HG03025 (cell line): Measurements from ENCODE around the gene CA5A.
"Not testable (repeated sequence)": the region's sequence is repeated elsewhere in the genome, so short reads cannot be mapped to it uniquely, and the experiment has no call there.

Experiments
- ATAC-seq: cut with Tn5 transposase; IDR thresholded peaks from one replicate; pipeline ENCODE4 v1.9.1; 2021; ENCODE audit warnings: mild to moderate bottlenecking, moderate library complexity; ENCODE audit not compliant: unreplicated experiment, low FRiP score

CA5A gene

DNA sequence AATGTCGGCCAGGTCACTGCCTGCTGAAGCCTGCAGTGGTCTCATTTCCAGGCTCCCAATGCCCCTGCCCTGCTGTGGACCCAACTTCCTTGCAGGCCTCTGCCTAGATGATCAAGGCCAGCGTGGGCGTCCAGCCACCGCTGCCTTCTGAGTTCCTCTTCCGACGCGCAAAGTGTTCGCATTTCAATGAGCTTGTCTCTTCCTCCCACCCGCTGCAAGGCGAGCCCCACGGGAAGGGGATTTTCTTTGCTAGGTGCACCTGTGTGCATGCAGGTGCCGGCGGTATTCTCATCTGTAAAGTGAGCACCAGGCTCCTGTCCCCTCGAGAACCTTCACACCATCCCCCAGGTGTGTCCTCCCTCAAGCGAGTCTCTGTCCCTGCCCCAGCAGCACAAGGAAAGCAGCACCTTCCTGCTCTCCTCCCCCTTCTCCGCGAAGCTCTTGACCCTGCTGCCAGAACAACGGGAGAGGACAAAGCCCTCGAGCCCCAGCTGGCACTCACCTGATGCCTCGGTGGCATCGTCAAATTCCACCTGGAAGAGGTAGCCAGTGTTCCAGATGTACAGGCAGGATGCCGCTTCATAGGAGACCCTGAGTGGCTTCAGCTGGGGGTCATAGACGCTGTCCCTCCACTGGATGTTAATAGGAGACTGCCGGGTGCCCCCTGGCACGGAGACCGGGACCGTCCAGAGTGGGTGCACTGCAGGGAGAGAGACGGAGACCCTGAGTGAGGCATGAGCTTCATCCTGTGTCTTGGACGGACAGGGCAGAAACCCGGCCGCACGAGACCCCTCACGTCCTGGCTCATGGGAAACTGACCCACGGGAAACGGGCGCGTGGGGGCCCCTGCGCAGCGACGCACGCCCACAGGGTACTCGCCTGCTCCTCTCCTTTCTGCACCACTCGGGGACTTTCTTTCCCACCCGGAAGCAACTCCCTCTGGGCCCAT lies 9.8 kb downstream of the CA5A start:
- no peak for ATAC-seq

DNA sequence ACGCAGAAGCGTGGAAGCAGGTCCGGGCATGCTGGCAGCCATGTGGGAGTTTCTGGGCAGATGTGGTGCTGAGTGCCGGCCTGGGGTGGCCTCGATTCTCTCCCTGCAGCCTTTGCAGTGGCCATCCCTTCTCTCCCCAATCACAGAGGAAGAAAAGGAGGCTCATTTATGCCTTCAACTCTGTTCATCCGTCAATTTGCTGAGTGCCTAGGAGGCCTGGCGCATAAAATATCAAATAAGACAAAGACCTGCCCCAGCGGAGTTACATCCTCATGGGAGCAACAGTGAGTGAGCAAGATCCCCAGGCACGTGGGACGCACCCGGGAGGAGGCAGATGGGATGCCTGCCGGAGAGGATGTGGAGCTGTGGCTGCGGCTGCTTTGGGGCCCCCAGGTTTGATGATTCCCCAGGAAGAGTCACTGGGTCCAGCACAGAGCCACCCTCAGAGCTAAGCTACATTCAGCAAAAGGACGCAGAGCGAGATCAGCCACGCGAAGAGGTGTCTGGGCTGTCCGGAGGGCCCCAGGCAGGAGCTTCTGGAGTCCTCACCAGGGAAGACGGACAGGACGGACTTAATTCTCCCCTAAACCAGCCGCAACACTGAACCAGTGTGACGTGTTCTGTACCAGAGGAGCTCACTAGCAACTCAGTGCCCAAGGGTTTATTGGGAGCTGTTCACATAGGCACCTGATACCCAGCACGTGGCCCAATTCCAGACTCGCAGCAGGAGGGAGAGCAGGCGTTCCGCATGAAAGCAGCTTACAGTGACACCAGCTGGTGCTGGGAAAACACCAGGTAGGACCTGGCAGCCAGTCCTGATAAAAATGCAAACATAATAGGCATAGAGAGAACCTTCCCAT lies 11.3 kb downstream of the CA5A start:
- ATAC-seq, result no peak

DNA sequence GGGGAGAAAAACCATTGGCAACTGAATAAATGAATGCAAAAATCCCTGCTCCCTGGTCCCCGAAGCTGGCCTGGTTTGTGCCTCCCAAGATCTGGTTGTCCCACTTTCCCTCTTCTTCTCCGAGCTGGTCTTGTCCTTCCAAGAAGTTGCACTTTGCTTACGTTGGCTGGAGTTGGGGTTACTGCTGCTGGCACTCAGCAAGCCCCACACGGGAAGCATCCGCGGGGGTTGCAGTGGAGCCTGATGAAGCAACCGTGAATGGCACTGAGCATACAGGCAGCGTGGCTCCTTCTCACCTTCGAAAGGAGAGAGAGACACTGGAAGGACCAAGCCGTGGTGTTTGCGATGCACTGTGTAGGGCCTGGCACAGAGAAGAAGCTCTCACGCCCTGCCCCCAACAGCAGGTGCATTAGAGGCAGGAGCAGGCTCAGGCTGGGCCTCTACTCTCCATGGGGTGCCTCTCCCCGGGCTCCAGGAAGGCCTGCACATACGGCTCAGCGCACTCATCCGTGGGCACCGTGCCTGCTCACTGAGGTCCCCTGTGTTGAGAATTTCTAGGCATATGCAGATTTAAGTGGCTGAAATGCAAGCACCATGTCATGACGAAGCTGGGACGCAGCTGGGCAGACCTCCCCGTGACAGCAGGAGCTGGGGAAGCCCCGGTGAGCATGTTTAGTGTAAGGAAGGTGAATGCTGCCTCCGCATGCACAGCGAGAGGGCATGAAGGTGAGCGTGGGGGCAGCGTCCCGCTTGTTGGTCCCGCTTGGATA lies 12.1 kb downstream of the CA5A start:
- ATAC-seq, result peak; percentile 56

DNA sequence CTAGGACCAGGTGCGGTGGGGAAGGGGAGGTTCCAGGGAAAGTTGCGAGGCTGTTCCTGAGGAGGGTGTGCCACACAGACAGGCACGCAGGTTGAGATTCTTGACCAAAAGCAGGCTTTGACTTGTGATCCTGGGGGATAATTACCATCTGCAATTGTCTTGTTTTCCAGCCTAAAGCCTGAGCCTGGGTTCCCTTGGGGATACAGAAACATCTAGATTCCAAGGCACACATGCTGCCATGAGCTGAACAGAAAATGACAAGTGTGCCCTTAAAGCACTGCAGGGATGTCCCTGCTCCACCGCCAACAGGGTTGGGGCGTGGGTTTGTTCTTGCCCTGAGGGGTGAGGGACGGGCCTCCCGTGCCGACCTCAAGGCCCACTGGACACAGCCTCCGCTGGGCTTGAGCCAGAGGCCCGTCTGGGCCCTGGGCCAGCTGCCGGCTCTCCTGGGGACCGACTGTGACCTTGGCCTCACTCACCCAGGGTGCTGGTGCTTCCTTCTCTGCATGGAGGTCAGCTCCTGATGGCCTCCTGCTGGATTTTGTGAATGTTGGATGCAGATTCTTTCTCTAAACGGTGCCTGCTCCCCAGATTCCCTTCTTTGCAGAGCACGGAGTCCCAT lies 14.0 kb downstream of the CA5A start:
- ATAC-seq, result no peak

DNA sequence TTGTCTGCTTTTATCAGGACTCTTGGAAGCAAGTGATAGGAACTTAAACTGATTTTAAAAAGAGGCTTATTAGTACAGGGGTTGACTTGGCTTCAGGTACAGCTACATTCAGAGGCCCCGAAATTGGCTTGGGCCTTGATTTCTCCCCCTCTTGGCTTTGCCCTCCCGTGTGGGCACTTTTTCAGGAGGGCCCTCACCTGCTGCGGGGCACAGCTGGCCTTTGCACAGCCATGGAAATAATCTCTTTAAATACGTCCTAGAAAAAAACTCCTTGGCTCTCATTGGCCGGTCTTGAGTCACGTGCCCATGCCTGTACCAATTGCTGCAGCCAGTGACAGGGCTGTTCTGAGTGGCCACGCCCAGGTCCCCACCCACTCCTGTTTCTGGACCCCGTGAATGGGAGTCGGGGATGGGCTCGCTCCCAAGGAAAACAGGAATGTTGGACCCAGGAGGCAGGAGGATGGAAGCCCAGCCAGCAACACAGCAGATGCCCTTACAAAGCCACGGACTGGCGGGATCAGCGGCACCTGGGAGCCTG lies 15.0 kb downstream of the CA5A start:
- no peak for ATAC-seq

DNA sequence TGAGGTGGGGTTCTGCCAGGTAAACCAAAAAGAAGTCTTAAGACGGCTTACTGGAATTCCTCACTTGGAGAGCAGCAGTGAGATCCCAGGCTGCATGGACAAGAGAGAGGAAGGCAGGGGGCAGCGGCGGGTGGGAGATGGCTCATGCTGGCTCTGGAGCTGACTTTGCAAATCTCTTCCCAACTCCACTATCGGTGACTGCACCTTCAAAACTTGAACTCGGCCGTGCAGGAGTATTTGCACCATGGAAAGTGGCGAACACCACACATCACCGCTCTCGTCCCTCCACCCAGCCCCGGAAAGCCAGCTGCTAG lies 16.7 kb downstream of the CA5A start:
- ATAC-seq, result no peak

DNA sequence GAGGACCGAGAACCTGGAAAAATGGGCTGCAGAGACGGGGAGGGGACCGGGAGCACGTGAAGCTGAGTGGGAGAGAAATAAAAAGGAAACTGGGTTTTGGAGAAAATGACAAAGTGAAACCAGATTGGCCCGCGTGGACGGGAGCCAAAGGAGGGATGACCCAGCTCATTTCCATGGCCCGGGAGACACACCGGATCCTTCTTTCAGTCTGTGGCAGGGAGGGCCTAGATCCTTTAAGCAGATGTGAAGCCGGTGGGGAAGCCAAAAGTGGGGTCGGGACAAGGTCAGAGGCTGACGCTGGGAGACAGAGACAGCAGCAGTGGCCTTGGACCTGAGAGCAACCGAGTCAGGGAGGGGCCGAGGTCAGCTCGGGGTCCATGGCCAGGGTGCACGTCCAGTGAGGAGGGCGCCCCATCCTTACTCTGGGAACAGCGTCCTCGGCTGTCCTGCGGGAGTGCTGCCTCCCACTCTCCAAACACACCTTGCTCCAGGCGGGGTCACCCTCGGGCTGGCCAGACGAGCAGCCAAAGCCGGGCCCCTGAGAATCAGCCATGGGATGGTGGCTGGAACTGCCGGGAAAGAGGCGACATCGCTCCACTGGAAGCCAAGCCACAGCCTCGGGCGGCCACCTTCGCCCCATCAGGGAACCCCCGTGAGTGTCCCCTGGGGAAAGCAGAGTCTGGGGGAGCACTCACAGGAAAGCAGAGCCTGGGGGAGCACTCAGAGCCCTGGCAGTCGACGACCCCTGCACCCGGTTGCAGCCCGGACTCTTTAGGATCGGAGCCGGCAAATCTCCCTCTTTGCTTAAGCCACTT lies 17.3 kb downstream of the CA5A start:
- no peak for ATAC-seq

DNA sequence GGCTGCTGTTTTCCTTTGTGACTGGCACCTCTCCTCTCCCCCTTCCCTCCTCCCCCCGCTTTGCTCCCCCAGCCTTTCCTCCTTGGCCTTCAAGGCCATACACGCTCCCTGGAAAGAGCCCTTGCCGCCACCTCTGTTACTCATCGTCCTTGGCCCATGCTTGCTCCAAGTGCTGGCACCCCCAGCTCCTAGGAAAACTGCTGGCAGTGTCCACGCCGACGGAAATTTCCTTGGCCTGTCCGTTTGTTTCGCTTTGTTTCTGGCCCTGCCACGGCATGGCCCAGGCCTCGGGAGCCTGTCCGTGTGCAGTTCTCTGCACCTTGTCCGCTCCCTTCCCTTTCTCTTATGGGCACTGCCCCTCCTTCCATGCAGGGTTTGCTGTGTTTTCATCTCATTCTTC lies 18.0 kb downstream of the CA5A start:
- no peak for ATAC-seq

DNA sequence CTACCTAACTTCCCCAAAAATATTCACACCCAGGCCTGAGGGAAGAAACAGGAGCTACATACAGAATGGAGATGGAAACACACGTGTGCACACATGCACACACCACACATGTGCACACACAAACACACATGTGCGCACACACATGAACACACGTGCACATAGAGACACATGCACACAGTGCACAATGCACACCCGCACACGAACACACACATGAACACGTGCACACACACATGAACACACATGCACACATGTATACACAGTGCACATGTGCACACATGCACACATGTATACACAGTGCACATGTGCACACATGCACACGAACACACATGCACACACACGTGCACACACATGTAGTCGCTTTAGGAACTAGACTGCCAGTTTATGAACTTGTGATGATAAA lies 18.8 kb downstream of the CA5A start:
- no peak for ATAC-seq

DNA sequence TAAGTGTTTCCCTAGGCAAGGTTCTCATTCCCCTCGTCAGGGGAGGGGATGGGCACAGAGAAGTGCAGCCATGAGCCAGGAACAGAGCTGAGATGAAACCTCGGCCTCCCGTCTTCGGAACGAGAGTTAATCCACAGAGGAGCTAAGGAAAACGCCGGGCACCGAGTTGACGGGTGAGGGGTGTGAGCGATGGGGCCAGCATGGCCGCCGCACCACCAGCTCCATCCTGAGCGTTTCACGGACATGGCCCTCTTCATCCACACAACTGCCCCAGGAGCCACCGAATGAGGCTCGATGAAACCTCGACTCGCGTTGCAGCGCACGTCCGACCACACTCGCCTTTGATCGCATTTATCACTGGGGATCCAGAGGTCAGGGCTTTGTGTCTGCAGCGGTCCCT lies 21.5 kb downstream of the CA5A start:
- ATAC-seq, result no peak

DNA sequence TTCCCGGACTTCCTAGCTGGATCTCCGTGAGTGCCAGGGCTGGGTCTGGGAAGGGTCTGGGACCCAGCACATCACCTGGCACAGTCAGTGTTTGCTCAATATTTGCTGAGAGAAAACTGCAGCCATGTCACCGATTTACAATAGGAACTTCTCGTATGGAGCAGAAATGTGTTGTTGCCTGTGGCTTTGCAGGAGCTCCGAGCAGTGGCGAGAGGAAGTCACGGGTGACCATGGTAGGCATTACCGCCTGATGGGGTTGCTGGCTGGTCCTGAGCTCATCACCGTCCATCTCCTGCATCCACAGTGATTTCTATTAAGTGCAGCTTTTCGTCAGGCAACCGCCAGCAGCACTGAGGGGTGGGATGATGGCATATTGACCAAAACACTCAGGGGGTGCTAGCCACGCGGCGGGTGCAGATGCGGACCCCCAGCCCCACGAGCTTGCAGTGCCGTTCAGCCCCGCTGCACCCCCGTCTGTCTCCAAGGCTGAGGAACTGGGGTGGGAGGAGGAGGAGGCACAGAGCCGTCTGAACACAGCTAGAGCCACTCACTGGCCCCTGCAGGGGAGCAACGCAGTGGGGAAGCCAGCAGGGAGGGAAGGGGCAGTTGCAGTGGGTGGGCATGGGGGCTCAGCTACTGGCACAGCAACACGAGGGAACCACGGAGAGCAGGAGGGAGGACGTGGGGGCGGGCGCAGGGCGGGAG lies 22.2 kb downstream of the CA5A start:
- ATAC-seq, result not testable (repeated sequence)

DNA sequence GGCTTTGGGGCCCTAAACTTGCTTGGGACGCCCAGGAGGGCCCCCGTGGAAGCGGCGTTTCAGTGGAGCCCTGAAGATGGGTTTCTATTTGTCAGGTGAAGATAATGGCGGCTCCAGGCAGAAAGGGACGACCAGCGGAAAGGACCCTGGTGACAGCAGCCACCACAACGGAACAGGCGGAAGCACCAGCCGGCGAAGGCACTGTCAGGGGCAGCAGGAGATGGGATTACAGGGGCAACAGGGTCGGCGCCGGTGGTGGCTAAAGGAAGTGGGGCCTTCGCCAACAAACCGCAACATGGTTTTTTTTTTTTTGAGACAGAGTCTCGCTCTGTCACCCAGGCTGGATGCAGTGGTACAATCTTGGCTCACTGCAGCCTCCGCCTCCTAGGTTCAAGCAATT lies 23.6 kb downstream of the CA5A start:
- ATAC-seq, result not testable (repeated sequence)

DNA sequence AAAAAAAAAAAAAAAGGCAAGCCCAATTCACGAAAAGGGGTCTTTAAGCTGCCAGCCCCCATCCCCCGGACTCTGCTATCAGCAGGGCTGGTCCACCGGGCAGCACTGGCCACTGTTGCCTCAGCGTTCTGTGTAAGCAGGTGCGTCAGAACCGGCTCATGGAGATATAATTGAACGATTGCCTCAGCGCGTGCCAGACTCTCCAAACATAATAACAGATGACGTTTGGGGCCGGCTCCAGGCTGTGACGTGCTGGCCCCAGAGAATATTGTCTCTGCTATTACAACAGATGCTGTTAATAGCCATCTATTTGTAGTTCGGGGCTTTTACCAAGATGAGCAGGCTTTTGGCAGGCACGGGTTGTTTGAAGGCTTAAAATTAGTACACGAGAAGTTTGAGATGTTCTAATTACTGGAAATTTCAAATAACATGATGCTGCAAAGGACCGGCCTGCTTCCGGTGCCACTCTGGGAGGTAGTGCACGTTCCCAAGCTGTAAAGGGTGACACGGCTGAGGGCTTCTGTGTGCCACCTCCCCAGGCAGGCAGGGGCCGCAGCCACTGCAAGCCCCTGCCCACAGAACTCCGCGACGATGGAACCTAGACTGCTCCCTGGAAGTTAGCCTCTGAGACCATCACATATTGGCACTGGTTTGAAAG lies 25.1 kb downstream of the CA5A start:
- ATAC-seq, result not testable (repeated sequence)

DNA sequence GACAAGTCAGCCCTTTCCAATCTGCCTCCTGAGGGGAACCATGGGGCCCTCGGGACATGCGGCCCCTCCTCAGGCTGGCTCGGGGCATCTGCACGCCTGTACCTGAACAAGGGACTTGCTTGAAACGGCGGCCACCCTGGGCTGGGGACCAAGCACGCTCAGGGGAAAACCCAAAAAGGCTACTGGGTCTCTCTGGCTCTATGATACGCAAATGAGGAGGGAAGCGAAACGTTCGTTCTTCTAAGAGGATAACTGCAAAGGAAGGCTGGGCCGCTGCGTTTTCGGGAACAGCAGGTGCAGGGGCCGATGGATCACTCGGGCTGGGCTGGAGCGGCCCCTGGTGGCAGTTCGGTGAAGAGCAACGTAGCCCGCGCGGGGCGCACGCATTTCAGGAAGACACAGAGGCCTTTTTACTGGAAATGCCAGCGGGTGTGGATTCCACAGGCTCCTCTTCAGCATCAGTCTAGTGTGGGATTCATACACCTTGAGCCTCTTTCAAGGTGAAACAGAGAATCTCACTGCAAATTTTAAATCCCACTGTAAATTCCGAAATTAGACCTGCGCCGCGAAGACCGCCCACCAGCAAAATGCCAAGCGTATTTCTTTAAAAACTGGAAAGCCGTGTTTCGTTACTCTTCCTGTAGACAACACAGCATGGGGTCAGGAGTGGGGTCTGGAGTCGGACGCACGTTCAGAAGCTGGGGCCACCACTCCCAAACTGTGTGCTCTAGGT lies 27.0 kb downstream of the CA5A start:
- ATAC-seq, result peak; percentile 43

DNA sequence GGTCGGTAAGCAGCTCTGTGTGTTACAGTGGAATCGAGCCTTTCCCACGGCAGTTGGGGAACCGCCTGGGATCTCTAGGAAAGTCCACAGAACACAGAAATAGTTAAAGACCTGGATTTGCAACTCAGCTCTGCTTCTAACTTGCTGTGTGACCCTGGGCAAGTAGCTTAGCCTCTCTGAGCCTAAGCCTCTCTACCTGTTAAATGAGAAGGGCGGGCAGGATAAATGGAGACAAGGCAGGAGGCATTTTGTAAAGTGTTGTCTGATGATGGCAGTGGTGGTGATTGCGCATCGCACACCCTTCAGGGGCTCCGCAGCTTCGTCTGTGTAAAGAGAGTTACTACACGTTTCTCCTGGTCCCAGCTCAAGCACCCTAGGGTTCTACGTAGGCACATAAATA lies 28.2 kb downstream of the CA5A start:
- ATAC-seq, result not testable (repeated sequence)

DNA sequence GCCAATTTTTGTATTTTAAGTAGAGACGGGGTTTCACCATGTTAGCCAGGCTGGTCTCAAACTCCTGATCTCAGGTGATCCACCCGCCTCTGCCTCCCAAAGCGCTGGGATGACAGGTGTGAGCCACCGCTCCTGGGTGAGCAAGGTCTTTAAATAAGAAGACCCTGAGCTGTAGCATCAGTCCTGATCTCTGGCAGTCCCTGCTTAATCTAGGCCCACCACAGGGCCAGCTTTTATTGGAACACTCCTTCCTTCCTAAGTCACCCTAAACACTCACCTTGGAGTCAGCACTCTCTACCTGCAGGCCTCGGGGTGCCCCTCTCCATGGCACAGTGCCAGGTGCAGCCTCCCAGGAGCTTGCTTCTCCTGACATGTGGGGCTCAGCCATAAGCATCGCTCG lies 30.8 kb downstream of the CA5A start:
- not testable (repeated sequence) for ATAC-seq

DNA sequence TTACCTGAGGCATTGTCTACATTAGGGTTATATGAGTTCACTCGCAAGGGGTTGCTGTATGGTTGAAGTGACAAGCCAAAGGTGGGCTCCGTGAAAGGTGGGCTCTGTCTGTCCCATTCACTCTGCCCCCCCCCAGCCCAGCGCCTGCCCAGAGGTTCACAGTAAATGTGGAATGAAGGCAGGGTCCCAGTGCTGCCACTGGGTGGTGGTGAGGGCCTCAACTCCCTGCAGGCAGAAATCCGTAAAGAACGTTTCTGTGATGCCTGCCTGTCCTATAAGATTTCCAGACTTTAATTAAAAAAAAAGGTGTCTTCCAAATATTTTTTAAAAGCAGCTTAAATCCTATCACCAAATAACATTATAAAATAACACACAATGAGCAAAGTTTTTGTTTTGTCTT lies 31.4 kb downstream of the CA5A start:
- ATAC-seq, result not testable (repeated sequence)

DNA sequence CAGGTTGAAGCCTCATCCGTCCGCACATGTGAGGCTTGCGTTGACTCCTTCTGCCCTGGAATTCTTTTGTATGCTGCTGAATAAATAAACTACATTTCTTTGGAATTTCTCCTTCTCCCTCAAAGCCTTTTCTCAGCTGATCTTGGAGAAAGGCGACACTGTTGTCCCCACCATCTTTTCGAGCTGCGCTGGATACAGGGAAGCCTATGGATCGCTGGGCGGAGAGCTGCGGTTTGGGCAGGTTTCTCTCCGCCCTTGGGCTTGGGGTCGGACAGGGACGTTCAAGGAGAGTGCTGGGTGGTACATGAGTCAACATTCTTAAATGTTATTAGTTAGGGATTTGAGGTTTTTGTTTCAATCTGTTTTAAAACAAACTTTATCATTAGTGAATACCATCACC lies 35.8 kb downstream of the CA5A start:
- not testable (repeated sequence) for ATAC-seq
